NCI-H526 (cell line): ENCODE results near the gene IER3IP1.
A peak's percentile ranks its signal among the peaks of the same experiment; 100 is the strongest.
"Not testable (repeated sequence)": the region's sequence is repeated elsewhere in the genome, so short reads cannot be mapped to it uniquely, and the experiment has no call there.

Experiments
- DNase-seq, 2 experiments: peaks; one replicate each; lab custom pipeline; 2025; lab: John Stamatoyannopoulos, UW

The IER3IP1 gene

DNA sequence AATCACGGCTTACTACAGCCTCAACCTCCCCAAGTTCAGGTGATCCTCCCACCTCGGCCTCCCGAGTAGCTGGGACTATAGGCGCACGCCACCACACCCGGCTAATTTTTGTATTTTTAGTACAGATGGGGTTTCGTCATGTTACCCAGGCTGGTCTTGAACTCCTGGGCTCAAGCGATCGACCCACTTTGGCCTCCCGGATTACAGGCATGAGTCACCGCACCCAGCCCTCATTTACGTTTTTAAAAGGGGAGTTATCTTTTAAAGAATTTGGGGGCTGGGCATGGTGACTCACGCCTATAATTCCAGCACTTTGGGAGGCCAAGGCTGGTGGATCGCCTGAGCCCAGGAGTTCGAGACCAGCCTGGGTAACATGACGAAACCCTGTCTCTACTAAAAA is 17.8 kb downstream of the IER3IP1 start:
- not testable (repeated sequence) for DNase-seq

DNA sequence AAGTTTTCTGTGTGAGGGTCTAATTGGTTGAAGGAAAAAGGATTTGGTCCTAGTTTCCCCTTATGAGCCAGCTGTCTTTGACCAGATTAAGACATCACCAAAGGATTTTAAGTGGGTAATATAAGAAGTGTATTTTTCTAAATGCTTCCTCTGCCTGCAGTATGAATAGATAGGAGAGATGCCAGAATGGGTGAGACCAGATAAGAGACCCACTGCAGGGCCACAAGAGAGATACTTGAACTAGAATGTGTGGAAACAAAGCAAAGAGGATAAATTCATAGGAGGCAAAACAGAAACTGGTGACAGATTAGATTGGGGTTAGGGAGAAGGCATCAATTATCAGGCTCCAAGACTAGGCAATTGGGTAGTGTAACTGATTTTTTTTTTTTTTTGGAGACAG is 24.7 kb downstream of the IER3IP1 start:
- no peak for DNase-seq

DNA sequence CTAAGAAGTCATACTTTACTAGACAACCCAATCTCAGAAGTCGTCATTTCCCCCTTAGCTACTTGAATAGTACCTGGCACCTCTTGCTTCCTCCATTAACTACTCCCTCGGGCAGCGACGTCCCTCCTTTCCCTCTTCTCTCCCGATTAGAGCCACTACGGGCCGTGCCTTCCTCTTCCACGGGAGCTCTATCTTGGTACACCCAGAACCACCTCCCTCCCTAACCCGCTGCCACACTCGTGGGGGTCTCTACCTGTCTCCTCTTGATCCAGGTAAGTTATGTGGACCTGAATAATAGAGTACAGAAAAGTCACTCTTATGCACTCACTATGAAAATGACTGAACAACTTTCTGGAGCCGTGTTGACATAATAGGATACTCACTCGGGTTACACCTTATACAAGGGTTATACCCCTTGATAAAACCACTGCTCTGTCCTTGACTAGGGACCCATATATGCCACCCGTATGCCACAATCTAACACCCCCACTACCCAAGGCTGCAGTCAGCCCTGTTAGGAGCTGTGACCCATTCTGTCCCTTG is 25.3 kb downstream of the IER3IP1 start:
- peak; percentile 16 to 48 for DNase-seq

DNA sequence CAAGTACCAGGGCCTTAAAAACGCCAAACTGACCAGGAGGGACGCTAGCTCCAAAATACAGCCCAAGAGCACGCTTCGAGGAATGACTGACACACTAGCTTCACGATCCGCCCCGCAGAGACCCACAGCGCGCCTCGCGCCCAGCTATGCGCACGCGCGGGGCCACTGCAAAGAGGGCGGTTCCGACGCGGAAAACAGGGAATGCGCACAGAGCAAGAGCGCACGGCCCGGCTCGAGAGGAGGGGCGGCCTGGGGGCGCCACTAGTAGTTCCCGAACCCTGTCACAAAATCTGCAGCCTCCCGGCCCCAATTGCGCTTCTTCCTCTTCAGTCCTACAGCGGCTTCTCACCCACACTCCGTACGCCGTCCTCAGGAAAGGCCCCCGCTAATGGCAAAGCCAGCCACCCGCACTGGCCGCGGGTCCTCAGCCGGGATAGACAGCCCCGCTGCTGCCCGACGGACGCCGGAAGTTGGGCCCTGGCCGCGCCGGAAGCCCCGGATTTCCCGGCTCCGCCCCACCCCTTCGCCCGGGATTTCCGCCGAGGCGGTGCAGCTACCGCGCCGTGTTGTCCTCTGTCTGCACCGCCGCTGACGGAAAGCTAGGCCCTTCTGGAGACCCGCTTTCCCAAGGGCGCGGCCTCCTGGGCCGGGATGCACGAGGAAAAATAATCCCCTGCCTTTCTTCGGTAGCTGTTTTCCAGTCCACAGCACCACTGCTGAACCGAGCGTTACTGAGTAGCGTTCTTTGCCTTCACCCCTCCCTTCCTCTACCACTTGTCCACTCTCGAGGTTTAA is 25.9 kb downstream of the IER3IP1 start, which contains the start of gene HDHD2:
Gene HDHD2, minus strand, starts transcription at position 472 of the 795 bp plus-strand sequence. CDS start 14,061 bp downstream, outside the sequence.
- peak; percentile 52 to 89 for DNase-seq

DNA sequence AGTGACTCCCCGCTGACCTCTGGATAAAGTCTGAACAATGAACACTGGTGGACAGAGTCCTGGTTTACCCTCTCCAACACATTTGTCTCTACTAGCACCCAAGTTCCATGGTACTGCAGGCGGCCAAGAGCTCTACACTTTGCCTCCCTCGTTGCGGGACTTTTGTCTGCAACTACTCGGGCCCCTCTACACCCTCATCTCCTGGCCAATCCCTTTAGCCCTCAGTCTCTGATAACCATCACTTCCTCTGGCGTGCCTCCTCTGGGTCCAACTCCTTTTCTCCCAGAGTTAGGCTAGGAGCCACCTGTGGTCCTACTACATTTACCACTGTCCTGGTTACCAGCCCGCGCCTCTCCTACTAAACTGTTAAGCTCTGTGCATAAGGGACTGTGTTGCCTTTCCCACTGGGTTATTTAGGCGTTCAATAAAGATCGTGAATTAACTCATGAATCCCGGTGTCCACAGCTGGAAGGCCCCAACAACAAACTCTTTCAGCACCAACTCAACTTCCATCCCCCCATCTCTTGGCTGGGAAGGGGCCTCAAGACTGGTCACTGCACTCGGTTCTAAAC is 26.6 kb downstream of the IER3IP1 start:
- DNase-seq = peak in 1 of 2 experiments; percentile 29

DNA sequence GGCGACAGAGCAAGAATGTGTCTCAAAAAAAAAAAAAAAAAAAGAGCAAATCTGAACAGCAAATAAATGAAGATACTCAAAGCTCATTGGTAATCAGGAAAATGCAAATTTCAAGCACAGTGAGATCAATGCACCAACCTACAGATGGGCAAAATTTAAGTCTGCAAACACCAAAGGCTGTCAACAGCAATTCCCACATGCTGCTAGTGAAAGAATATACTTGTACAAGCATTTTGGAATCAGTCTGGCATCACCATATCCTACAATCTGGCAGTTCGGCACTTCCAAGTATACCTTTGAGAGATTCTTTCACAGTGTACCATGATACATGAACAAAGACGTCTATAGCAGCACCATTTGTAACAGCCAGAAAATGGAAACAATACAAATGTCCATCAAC is 30.0 kb downstream of the IER3IP1 start:
- no peak for DNase-seq

DNA sequence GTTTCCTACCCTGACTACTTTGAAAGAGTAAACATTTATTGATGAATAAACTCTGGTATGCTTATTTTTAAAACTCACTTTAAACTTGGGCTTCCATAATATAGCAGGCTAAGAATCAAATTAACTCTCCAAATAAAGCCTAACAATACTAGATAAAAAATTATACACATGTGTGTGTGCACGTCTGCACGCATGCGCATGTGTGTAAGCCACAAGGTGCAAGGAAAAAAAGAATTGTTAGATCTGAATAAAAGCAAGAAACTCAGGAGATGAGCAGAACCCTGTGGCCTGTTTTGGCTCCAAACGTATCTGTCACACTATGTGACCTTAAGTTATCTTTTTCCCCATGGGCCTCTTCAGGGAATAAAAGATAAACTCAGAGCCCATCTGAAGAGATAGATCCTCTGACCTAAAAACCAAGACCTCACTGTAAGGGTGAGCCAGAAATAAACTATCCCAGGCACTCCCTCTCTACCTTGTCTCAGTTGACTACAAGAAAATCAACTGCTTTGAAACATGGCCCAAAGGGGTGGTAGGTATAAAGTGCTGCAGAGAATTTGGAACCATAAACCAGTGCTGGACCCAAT is 32.2 kb downstream of the IER3IP1 start:
- no peak for DNase-seq

DNA sequence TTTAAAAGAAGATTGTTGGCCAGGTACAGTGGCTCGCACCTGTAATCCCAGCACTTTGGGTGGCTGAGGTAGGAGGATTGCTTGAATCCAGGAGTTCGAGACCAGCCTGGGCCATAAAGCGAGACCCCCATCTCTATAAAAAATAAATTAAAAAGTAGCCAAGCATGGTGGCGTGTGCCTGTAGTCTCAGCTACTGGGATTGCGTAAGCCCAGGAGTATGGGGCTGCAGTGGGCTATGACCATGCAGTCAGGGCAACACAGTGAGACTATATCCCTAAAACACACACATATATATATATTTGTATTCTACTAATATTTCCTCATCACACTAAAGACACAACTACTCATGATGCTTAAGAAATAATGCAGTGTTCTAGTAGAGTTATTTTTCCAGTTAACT is 33.0 kb downstream of the IER3IP1 start:
- DNase-seq = no peak

DNA sequence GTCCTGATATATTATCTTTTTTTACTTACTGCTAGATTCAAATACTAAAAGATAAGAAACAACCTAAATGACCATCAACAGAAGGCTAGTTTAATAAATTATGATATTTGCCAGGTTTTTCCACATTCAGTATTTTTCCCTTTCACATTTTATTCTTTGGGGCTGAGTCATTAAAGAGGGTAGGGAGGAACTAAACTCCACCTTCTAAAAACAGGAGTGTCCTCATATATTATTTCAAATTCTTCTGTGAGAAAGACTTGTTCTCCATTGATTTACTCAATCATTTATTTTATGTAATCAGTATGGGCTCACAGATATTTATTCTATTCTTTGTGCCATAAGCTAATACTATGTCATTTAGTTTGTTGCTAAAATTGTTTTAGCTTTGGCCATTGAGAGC is 34.9 kb downstream of the IER3IP1 start:
- no peak for DNase-seq

DNA sequence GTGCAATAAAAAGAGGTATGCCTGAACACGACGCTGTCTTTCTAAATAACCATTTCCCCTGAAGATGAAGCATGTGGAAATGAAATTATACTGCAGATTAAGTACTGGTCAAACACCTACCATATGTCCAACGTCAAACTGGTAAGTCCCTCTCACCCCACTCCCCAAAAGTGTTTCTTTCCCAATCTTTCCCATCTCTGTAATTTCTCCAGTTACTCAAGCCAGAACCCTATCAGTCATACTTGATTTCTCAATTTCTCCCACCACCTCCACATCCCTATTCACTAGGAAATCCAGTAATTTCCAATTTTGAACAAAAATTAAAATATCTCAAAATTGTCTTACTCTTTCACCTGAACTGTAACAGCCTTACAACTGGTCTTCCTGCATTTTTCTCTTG is 55.0 kb downstream of the IER3IP1 start:
- no peak for DNase-seq

DNA sequence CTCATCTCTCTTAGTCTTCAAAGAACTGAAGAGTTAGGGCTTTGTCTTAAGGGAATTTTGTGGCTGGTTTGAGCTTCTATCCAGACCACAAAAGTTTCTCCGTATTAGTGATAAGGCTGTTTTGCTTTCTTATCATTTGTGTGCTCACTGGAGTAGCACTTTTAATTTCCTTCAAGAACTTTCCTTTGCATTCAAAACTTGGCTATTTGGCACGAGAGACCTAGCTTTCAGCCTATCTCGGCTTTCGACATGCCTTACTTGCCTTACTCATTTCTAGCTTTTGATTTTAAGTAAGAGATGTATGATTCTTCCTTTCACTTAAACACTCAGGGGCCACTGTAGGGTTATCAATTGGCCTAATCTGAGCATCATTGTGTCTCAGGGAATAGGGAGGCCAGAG is 55.7 kb downstream of the IER3IP1 start:
- DNase-seq = no peak

DNA sequence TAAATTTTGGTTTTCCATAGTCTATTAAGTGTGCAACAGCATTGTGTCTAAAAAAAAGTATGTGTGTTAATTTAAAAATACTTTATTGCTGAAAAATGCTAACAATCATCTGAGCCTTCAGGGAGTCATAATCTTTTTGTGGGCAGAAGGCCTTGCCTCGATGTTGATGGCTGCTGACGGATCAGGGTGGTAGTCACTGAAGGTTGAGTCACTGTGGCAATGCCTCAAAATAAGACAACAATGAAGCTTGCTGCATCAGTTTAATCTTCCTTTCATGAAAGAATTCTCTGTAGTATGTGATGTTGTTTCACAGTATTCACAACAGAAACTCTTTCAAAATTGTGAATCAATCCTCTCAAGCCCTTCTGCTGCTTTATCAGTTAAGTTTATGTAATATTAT is 57.2 kb downstream of the IER3IP1 start:
- no peak for DNase-seq

DNA sequence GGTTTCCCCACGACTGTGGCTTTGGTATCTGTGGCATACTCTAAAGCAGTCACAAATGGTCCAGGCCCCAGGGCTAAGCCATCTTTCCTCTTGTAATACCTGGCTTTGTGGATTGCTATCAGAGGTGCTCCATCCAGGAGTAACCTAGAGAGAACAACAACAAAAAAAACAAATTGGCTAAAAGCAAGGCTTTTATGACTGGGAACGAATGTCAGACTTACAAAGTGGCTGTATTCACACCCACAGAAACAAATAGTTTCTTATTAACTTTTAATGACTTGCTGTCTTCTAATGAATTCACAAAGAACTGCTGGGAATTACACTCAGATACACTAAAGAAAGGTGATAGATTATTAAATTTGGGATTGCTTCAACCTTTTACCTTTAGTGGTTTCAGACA is 61.0 kb downstream of the IER3IP1 start:
- DNase-seq = no peak

DNA sequence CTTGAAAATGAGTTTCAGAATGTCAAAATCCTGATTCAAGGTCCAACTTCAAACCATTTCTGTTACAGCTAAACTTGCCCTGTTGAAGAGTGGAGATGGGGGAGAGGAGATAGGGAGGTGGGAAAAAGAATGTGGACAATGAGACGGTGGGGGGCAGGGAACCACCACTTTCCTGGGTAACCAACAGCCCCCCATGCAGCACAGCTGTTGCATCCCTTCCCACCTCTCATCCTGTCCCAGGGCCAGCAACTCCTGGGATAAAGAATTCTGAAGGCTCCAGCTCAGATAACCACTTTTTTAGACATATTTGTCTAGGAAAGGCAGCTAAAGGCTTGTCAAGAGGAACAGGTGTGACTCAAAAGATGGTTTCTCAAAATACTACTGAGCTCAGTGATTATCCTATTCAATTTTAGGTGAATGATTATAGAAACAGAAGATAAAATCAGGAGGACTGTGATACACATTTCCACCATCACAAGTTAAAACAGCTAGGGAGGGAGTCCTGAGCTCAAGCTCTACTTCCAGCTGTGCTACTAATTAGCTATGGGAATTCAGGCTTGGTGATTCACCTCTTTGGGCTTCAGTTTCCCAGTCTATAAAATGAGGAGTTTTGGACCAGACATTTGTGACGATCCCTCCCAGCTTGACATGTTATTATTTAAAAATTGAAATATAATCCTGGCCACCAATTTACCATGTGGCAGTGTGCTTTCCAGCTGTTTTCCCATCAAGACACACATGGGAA is 62.2 kb downstream of the IER3IP1 start:
- DNase-seq = no peak

DNA sequence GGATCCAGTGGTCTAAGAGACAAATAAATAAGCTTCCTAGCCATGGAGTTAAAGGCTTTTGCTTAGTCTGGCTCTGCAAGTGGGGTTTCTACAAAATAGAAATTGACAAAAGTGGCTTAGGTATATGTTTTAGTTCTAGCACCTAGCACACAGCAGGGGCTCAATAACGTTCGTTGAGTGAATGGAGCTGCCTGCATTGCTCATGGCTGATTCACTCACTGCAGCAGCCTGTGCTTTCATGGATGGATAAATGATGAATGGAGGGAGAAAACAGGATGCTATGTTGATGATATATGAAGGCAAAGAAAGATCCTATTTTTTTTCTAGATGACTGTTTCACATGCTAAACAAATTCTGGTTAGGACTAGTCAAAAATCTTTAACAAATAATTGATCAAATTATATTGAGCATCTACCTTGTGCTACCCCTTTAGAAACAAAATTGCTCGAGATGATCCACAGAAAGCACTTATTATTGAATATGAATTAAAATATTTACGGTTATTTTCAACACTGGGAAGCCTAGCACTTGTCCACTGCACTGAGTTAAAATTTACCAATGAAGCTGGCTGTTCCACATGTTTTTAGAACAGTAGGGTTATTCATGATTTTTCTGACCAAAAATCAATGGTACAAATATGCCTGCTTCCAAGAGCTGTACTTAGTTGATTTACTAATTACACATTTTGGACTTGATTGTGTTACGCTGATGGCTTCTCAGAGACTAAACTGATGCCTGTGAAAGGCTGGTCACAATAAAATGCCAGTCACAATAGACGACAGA is 65.5 kb downstream of the IER3IP1 start:
- no peak for DNase-seq

DNA sequence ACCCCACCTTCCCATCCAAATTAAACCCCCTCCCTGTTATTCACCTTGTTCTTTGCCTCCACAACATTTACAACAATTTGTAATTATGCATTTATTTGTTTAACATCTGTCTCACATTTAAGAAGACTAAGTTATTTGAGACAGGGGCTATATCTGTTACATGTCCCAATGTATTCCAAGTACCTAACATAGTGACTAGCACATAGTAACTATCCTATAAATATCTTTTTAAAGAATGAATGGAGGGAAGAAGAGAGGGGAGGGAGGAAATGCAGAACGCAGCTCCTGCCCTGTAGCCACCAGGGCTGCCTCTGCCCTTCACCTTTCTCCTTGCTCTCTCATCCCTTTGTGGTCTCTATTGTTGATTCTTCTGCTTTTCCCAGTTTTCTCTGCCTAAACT is 66.4 kb downstream of the IER3IP1 start:
- no peak for DNase-seq

DNA sequence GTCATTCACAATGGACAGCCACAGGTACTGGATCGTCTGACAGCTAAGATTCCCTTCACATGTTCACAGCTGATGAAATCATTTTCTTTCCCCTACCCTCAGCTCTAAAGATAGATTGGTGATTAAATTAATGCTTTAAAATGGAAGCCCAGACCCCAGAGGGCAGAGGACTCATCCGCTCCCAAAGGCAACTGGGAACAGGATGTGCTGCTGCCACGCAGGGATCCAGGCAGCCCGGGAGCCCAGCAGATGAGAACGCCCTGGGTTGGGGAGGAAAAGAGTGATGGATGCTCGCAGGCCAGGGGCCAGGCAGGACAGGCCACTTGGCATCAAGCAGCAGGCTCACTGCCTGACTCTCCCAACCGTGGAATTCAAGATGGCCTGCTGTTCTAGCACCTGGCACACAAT is 67.2 kb downstream of the IER3IP1 start:
- no peak for DNase-seq

DNA sequence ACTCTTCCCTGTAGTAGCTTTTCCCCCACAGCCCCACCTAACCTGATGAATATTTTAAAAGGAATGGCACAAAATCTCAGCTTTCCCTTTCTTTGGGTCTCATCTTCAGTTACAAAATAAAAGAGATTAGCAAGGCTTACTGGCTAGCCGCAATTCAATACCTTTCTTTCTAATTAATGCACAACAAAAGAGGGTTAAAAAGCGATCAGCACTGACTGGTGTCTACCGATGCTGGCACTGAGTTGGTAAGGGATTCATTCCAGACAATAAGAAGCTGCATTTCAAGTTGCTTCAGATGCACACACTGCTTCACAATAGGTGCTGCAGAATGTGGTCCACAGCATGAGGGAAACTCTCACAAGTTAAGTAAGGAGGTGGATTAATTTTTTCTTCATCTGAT is 67.8 kb downstream of the IER3IP1 start:
- DNase-seq = no peak
